ENCODE data around the gene CETN2. TPM values are rescaled to one million over a fixed set of nuclear protein-coding genes. Genes with fewer than 3 reads are reported as not detected.

CETN2 gene
- 10 to 100 TPM; 16.3 to 27.1 TPM for total RNA-seq

DNA sequence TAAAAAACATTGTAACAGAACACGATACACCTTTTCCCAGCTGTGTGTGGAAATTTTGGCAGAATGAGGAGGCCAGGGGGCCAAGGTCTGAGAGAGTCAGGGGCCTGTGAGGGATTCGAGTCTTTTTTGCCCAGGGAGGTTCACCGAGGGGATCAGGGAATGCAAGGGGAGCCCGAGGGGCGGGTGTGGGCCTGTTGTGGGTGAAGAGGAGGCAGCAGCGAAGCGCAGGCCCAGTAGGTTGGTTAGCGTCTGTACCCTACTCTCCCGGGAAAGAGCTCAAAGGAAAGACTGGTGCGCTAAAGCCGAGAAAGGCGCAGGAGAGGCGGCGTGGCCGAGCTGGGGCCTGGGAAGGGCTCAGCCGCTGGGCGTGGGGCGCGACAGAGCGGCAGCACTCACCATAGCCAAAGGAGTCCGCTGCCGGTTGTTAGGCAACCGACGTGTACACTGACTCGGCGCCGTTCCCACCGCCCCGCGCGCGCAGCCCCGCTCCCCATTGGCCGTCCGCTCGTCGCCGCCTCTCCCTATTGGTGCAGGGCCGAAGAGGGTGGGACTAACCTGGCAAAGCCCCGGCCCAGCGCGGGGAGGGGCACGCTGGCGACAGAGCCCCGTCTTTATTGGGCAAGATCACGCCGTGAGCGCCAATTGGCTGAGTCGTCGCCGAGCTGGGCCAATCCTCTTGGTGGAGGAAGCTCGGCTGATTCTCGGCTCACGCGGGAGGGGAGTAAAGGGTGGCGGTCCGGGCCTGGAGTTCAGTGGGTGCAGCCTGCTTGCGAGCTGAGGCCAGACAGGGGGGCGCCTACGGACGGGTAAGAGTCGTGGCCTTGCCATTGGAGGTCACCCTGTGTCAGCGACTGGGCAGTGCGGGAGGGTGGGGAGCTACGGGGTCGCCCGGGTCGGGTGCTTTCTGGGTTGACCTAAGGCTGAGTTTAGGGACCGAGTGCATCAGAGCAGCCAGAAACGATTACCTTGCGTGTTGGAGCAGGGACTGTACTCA, at the start of gene CETN2, which contains the start of gene NSDHL:
Gene CETN2 (minus strand): TSS at position 446 of the 994 bp plus-strand sequence. CDS start 47 bp downstream, at position 399.
Gene NSDHL (plus strand): TSS at position 752 of the 994 bp plus-strand sequence. CDS start 15,262 bp downstream, outside the sequence.
- Histone ChIP-seq H3K27ac (peak within 1 kb of the TSS in 1 of 2 donors; percentile 64), H3K27me3 (replicated peaks; ENCODE audit: insufficient read depth) (no peaks in the 10 kb centered on the region), H3K4me3 (peak within 1 kb of the TSS; percentile 87), H3K9me3 (no peaks in the 10 kb centered on the region), H3K4me1 (ENCODE audit: control insufficient read depth in 1 of 2, low read depth in 2 of 2) (peaks cover 0 to 13% of the 10 kb centered on the region in 2 donors), H3K36me3 (peaks cover 2% of the 10 kb centered on the region)
- DNase-seq (ENCODE audit: low spot score) = peak; percentile 70
- peak; percentile 96 for ATAC-seq (ENCODE audit: insufficient number of reproducible peaks, low FRiP score, low read depth)
- TF ChIP-seq CTCF (IDR thresholded peaks at IDR 0.05) = no peak

DNA sequence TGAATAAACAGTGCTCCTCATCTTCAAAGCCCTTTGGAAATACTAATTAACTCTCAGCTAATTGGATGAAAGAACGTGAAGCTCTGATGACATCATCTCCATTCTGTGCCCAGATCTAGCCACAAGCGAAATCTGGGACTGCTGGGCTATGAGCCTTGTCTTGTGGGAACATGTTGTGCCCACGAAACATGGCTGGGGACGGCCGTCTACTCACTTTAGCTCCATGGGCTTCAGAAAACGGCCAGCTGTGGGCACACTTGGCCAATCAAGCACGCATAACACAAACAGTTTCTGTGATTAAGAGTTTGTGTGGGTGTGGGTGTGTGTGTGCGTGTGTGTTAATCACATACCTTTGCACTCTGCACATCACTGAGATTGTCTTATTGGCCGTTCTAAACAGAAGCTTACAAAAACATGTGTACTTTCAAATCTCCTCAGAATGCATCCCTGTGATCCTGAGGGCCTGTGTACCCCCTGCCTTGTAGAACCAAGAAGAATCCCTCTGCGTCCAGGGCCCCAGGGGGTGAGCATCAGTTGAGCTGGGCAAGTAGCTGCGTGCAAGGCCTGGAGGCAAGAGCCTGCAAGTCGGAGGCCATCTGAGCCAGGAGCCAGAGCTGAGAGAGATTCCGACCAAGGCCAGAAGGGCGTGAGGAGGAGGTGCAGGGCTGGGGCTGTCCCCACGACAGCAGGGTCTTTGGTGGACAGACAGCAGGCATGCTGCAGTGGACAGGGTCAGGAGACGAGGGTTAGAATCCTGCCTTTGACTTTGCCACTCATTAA, 48.6 kb upstream of the CETN2 start:
- ATAC-seq (ENCODE audit: insufficient number of reproducible peaks, low FRiP score, low read depth) (no peak), DNase-seq (ENCODE audit: low spot score) (no peak)
- H3K4me1 ChIP-seq (ENCODE audit: control insufficient read depth in 1 of 2, low read depth in 2 of 2) = no peaks in the 10 kb centered on the region
- no peaks in the 10 kb centered on the region for H3K9me3 ChIP-seq
- H3K27me3 ChIP-seq (replicated peaks; ENCODE audit: insufficient read depth) = no peaks in the 10 kb centered on the region
- no peak for TF ChIP-seq CTCF (IDR thresholded peaks at IDR 0.05)
- no peak overlapping the region for H3K4me3 ChIP-seq
- H3K27ac ChIP-seq = no peak overlapping the region
- no peaks in the 10 kb centered on the region for H3K36me3 ChIP-seq

DNA sequence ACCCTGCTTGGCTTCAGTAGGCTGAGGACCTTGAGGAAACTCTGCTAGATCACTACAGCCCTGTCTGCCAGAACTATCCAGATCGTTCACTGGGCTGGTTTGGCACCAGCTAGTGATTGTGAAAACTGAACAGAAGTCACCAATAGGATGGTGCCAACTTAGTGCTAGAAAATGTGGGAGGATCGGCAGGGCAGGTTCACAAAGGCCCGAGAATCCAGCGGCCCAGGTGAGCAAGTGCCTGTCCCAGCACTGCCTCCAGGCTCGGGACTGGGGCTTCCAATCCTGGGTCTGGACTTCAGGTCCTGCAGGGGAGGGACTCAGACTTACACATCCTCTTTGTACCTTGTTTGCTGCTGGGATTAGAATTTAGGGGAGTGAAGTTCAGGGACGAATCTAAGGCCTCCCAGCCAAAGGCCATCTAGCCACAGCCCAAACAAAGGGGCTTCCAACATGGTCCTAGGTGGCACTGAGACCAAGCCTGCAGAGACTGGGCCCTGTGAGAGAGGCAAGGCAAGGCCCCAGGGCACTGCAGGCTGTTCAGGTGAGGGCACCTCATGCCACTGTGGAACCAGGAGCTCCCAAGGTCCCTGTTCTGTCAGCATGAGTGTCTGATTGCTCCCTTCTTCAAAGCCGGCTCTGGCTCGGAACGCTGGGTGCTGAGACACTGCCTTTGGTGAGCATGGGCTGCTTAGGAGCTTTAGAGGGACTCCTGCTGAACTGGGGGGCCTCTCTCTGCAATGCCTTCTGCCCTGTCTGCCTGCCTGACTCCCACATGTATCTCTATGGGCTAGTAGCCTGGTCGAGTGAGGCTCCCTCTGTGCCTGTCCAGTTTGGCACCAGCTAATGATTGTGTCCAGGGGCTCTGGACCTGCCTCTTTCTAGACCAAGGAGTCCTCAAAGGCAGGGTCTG, 46.6 kb upstream of the CETN2 start:
- Histone ChIP-seq H3K4me3 (no peak overlapping the region), H3K4me1 (ENCODE audit: control insufficient read depth in 1 of 2, low read depth in 2 of 2) (no peaks in the 10 kb centered on the region), H3K36me3 (no peaks in the 10 kb centered on the region), H3K9me3 (no peaks in the 10 kb centered on the region), H3K27ac (no peak overlapping the region), H3K27me3 (replicated peaks; ENCODE audit: insufficient read depth) (no peaks in the 10 kb centered on the region)
- DNase-seq (ENCODE audit: low spot score) = no peak
- no peak for ATAC-seq (ENCODE audit: insufficient number of reproducible peaks, low FRiP score, low read depth)
- TF ChIP-seq CTCF (IDR thresholded peaks at IDR 0.05) = no peak

DNA sequence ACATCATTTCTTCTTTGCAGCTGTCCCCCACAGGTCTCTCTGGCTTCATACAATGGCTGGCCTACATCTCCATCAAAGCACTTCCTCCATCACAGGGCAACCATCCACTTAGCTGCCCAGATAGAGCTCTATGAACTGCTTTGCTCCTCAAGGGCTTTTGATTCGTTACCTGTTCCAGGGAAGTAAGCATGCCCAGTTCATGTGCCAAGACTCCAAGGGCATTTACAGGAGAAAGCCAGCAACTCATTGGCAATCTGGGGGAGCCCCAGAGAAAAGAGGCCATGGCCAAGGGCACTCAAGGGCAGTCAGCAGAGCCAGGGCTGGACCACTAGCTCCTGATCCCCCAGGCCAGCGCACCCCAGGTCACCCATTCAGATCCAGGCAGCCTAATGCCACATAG, 42.8 kb upstream of the CETN2 start:
- DNase-seq (ENCODE audit: low spot score) (no peak), ATAC-seq (ENCODE audit: insufficient number of reproducible peaks, low FRiP score, low read depth) (no peak)
- H3K36me3 ChIP-seq = peaks cover 7% of the 10 kb centered on the region
- no peaks in the 10 kb centered on the region for H3K9me3 ChIP-seq
- no peak for TF ChIP-seq CTCF (IDR thresholded peaks at IDR 0.05)
- no peak overlapping the region for H3K4me3 ChIP-seq
- no peak overlapping the region for H3K27ac ChIP-seq
- no peaks in the 10 kb centered on the region for H3K4me1 ChIP-seq (ENCODE audit: control insufficient read depth in 1 of 2, low read depth in 2 of 2)
- H3K27me3 ChIP-seq (replicated peaks; ENCODE audit: insufficient read depth) = no peaks in the 10 kb centered on the region

Data from thoracic aorta (tissue), 2 donors.